ENCODE measurements around the gene RAB20. TPM values are rescaled to one million over a fixed set of nuclear protein-coding genes. Genes with fewer than 3 reads are reported as not detected.
A peak's percentile ranks its signal among the peaks of the same experiment; 100 is the strongest.

Gene RAB20
- total and polyA plus RNA-seq, 10 of the 15 experiments (the other 5 are each of a cell fraction or from before 2014, with no cell fraction given), result 0.48 to 33.1 (median 9.6) TPM

DNA sequence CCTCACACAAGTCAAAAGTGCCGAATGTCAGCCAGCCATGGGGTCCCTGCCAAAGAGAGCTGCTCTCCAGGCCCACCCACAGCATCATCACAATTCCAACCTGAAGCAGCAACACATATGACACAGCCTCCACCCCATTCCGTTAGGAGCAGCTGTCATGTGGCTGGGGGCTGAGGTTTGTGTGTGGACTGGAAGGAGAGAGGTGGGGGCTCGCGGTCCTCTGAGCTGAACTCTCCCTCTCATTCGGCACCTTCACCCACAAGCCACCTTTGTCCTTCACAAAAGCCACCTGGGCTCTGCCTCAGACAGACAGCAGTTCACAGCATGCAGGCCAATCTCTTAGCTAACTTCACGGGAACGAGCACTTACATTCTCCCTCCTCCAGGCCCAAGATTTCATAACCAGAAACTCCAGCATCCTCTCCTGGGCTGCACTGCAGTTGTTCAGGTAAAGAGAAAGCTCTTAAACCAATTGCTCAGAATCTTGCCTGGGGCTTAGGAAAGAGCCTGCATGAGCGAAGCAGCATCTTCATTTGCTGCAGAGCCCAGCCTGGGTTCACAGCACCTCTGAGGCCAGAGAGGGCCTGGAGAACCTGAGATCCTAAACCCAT lies 7.2 kb downstream of the RAB20 start:
- H4K20me1 ChIP-seq (ENCODE audit: control insufficient read depth, insufficient read depth), result no peaks in the 10 kb centered on the region; the same call in 1 of the 2 replicates
- intact Hi-C loops (cut with micrococcal nuclease; ENCODE audit: unreplicated experiment), result loop anchor here (10.0 kb wide), 1 partner anchor 1390 kb away; no protein-coding TSS in a partner anchor

DNA sequence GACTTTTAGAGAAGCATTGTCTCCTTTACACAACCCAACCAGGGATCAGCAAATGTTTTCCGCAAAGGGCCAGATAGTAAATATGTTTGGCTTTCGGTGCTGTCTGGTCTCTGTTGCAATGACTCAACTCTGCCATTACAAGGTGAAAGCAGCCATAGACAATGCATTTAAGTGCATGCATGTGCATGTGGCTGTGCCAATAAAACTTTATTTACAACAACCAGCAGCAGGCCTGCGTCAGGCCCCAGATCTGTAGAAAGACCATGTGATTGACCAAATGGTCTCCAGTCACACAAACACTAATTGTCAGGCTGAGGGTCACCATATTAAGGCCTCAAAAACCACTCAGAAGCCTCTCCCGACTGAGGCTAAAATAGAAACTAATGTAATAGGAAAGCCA lies 8.1 kb downstream of the RAB20 start:
- BruUV-seq (replicated peaks), result no TSS peak
- FAIRE-seq (no peak), DNase-seq (ENCODE audit: low read depth, low spot score) (no peak), ATAC-seq (no peak)
- RAD21 ChIA-PET (ENCODE audit: unreplicated experiment), result no interaction called here
- no peak overlapping the region for H3K4me2 ChIP-seq (ENCODE audit: control insufficient read depth, insufficient read depth)
- no peaks in the 10 kb centered on the region; the same call in 1 of the 2 replicates for H4K20me1 ChIP-seq (ENCODE audit: control insufficient read depth, insufficient read depth)
- no peaks in the 10 kb centered on the region for H3K27me3 ChIP-seq (replicated peaks in 1 of 2; ENCODE audit: control insufficient read depth in 2 of 2, insufficient read depth in 2 of 2, low read length in 1 of 2)
- H3K9me3 ChIP-seq (replicated peaks; ENCODE audit: control insufficient read depth, insufficient read depth, low read length), result no peaks in the 10 kb centered on the region; the same call in 2 of the 3 replicates
- CTCF ChIA-PET, result interaction anchor here (1.5 kb wide), 1 partner anchor 98 kb away, joined by 7 read pairs; no protein-coding TSS in a partner anchor
- in situ Hi-C loops (cut with MboI) (no loop called here), intact Hi-C loops (cut with micrococcal nuclease; ENCODE audit: unreplicated experiment) (loop anchor here (10.0 kb wide), 1 partner anchor 1389 kb away; no protein-coding TSS in a partner anchor)
- H2AFZ ChIP-seq (ENCODE audit: control insufficient read depth, low read depth, low read length), result no peak overlapping the region
- SMC1A ChIA-PET (ENCODE audit: uncharacterized antibody, unreplicated experiment), result interaction anchor here (1.0 to 2.5 kb wide), 3 partner anchors 13 to 43 kb away, joined by 3 to 12 read pairs (median 3); no protein-coding TSS in a partner anchor
- no peak overlapping the region for H3K4me3 ChIP-seq
- H3K4me1 ChIP-seq (ENCODE audit: control insufficient read depth, insufficient read depth, low read length), result no peaks in the 10 kb centered on the region; the same call in 1 of the 2 replicates
- TF ChIP-seq RAD51 (IDR thresholded peaks at IDR 0.05) (no peak), MEF2A (IDR thresholded peaks at IDR 0.05; ENCODE audit: insufficient read depth, low read depth, low read length) (no peak)
- TF ChIP-seq, protein P1, sequence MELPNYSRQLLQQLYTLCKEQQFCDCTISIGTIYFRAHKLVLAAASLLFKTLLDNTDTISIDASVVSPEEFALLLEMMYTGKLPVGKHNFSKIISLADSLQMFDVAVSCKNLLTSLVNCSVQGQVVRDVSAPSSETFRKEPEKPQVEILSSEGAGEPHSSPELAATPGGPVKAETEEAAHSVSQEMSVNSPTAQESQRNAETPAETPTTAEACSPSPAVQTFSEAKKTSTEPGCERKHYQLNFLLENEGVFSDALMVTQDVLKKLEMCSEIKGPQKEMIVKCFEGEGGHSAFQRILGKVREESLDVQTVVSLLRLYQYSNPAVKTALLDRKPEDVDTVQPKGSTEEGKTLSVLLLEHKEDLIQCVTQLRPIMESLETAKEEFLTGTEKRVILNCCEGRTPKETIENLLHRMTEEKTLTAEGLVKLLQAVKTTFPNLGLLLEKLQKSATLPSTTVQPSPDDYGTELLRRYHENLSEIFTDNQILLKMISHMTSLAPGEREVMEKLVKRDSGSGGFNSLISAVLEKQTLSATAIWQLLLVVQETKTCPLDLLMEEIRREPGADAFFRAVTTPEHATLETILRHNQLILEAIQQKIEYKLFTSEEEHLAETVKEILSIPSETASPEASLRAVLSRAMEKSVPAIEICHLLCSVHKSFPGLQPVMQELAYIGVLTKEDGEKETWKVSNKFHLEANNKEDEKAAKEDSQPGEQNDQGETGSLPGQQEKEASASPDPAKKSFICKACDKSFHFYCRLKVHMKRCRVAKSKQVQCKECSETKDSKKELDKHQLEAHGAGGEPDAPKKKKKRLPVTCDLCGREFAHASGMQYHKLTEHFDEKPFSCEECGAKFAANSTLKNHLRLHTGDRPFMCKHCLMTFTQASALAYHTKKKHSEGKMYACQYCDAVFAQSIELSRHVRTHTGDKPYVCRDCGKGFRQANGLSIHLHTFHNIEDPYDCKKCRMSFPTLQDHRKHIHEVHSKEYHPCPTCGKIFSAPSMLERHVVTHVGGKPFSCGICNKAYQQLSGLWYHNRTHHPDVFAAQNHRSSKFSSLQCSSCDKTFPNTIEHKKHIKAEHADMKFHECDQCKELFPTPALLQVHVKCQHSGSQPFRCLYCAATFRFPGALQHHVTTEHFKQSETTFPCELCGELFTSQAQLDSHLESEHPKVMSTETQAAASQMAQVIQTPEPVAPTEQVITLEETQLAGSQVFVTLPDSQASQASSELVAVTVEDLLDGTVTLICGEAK (IDR thresholded peaks at IDR 0.05; ENCODE audit: borderline replicate concordance), result peak; percentile 95
- TF ChIP-seq, protein P2, sequence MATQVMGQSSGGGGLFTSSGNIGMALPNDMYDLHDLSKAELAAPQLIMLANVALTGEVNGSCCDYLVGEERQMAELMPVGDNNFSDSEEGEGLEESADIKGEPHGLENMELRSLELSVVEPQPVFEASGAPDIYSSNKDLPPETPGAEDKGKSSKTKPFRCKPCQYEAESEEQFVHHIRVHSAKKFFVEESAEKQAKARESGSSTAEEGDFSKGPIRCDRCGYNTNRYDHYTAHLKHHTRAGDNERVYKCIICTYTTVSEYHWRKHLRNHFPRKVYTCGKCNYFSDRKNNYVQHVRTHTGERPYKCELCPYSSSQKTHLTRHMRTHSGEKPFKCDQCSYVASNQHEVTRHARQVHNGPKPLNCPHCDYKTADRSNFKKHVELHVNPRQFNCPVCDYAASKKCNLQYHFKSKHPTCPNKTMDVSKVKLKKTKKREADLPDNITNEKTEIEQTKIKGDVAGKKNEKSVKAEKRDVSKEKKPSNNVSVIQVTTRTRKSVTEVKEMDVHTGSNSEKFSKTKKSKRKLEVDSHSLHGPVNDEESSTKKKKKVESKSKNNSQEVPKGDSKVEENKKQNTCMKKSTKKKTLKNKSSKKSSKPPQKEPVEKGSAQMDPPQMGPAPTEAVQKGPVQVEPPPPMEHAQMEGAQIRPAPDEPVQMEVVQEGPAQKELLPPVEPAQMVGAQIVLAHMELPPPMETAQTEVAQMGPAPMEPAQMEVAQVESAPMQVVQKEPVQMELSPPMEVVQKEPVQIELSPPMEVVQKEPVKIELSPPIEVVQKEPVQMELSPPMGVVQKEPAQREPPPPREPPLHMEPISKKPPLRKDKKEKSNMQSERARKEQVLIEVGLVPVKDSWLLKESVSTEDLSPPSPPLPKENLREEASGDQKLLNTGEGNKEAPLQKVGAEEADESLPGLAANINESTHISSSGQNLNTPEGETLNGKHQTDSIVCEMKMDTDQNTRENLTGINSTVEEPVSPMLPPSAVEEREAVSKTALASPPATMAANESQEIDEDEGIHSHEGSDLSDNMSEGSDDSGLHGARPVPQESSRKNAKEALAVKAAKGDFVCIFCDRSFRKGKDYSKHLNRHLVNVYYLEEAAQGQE (IDR thresholded peaks at IDR 0.05; ENCODE audit: low read depth, low read length), result no peak
- no peaks in the 10 kb centered on the region for H3K79me2 ChIP-seq (ENCODE audit: control insufficient read depth, insufficient read depth, low read length)
- no peak overlapping the region for H3K9ac ChIP-seq (ENCODE audit: control insufficient read depth, insufficient read depth, low read length)
- no peaks in the 10 kb centered on the region; a peak in 1 of 4 replicates for H3K36me3 ChIP-seq (ENCODE audit: control insufficient read depth in 2 of 2, insufficient read depth in 2 of 2, low read length in 1 of 2)
- POLR2A ChIA-PET, result no interaction called here
- WGBS (ENCODE audit: insufficient coverage, insufficient replicate concordance, low lambda C conversion rate, missing lambda C conversion rate), result 63% methylated on average over 4 of the region's 4 CpGs
- no peak overlapping the region for H3K27ac ChIP-seq (ENCODE audit: control insufficient read depth, insufficient read depth)

More for the DNA sequence above, 7.2 kb downstream of the RAB20 start:
- ChIA-PET CTCF (interaction anchor here (1.1 to 1.5 kb wide), 2 partner anchors 9 to 99 kb away, joined by 4 to 7 read pairs; no protein-coding TSS in a partner anchor), POLR2A (interaction anchor here (0.6 kb wide), 1 partner anchor 1958 kb away, joined by 5 read pairs; no protein-coding TSS in a partner anchor), SMC1A (ENCODE audit: uncharacterized antibody, unreplicated experiment) (interaction anchor here (1.0 to 2.5 kb wide), 3 partner anchors 9 to 20 kb away, joined by 3 to 12 read pairs (median 3); no protein-coding TSS in a partner anchor), RAD21 (ENCODE audit: unreplicated experiment) (interaction anchor here (0.9 kb wide), 1 partner anchor 39 kb away, joined by 3 read pairs; no protein-coding TSS in a partner anchor)
- Histone ChIP-seq H3K27me3 (replicated peaks in 1 of 2; ENCODE audit: control insufficient read depth in 2 of 2, insufficient read depth in 2 of 2, low read length in 1 of 2) (no peaks in the 10 kb centered on the region), H3K4me3 (no peak overlapping the region), H3K79me2 (ENCODE audit: control insufficient read depth, insufficient read depth, low read length) (no peaks in the 10 kb centered on the region), H3K36me3 (ENCODE audit: control insufficient read depth in 2 of 2, insufficient read depth in 2 of 2, low read length in 1 of 2) (no peaks in the 10 kb centered on the region; a peak in 1 of 4 replicates), H3K4me1 (ENCODE audit: control insufficient read depth, insufficient read depth, low read length) (no peaks in the 10 kb centered on the region; the same call in 1 of the 2 replicates), H3K27ac (ENCODE audit: control insufficient read depth, insufficient read depth) (no peak overlapping the region), H3K9me3 (replicated peaks; ENCODE audit: control insufficient read depth, insufficient read depth, low read length) (no peaks in the 10 kb centered on the region; the same call in 2 of the 3 replicates), H3K4me2 (ENCODE audit: control insufficient read depth, insufficient read depth) (no peak overlapping the region), H2AFZ (ENCODE audit: control insufficient read depth, low read depth, low read length) (no peak overlapping the region), H3K9ac (ENCODE audit: control insufficient read depth, insufficient read depth, low read length) (no peak overlapping the region)
- ATAC-seq (no peak), DNase-seq (ENCODE audit: low read depth, low spot score) (no peak), FAIRE-seq (no peak)
- in situ Hi-C loops (cut with MboI), result no loop called here
- no TSS peak for BruUV-seq (replicated peaks)
- TF ChIP-seq SREBF1 (IDR thresholded peaks at IDR 0.05; ENCODE audit: low read length), result no peak
- no peak for TF ChIP-seq BCL11A (IDR thresholded peaks at IDR 0.05; ENCODE audit: low read depth, low read length)
- no peak for TF ChIP-seq NR2F1 (conservative IDR thresholded peaks at IDR 0.05)
- TF ChIP-seq POLR2AphosphoS5 (IDR thresholded peaks at IDR 0.05; ENCODE audit: low read length), result no peak
- no peak for TF ChIP-seq KLF5 (IDR thresholded peaks at IDR 0.05; ENCODE audit: partially characterized antibody)
- WGBS (ENCODE audit: insufficient coverage, insufficient replicate concordance, low lambda C conversion rate, missing lambda C conversion rate), result 87% methylated on average over 8 of the region's 8 CpGs
